ENCODE measurements around the gene KCTD15. TPM values are rescaled to one million over a fixed set of nuclear protein-coding genes. Genes with fewer than 3 reads are reported as not detected.
A peak's percentile ranks its signal among the peaks of the same experiment; 100 is the strongest.

The KCTD15 gene, protein sequence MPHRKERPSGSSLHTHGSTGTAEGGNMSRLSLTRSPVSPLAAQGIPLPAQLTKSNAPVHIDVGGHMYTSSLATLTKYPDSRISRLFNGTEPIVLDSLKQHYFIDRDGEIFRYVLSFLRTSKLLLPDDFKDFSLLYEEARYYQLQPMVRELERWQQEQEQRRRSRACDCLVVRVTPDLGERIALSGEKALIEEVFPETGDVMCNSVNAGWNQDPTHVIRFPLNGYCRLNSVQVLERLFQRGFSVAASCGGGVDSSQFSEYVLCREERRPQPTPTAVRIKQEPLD
- 1 to 10 TPM in 1 of 2 experiments, under 1 TPM in 1; 0.33 to 1.3 TPM for total RNA-seq

DNA sequence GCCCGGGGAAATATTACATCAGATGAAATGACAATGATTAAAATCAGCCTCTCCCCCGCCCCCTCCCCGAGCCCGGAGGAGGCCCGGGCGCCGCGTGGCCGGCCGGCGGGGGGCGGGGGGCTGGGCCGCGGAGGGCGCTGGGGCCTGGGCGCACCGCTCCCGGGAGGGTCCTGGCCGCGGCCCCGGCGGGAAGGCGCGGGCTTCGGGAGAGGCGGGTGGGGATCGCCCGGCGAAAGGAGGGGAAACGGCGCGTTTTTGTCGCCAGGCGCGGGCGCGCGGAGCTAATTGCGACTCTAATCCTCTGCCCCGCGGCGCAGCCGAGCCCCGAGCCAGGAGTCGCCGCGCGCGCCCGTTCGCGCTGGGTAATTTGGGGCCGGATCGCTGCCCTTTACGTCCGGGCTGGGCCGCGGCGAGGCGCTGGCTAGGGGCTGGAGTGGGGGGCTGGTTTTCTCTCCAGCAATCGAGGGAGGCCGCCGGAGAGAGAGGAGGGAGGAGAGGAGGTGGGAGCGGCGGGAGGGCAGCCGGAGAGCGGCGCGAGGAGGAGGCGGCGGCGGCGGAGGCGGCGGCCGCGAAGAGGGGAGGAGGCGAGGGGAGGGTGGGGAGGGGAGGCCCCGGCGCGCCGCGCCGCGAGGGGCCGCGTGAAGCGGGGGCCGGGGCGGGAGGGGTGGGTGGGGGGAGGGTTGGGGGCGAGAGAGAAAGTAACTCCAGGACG lies at the start of gene KCTD15:
Gene KCTD15, plus strand, starts transcription at position 707 of the 712 bp plus-strand sequence. CDS start 3,585 bp downstream, outside the sequence.
- Mint-ChIP-seq H3K36me3 (no peaks in the 10 kb centered on the region), H3K9me3 (no peaks in the 10 kb centered on the region), H3K4me3 (peak within 1 kb of the TSS; percentile 73), H3K4me1 (no peaks in the 10 kb centered on the region), H3K27me3 (peaks cover 47% of the 10 kb centered on the region), H3K27ac (no peak within 1 kb of the TSS)
- POLR2A ChIA-PET: interaction anchor here (1.1 kb wide), 1 partner anchor 23 kb away, joined by 4 read pairs; no protein-coding TSS in a partner anchor
- ATAC-seq (ENCODE audit: low read depth) (peak; percentile 14), DNase-seq (peak; percentile 53)

DNA sequence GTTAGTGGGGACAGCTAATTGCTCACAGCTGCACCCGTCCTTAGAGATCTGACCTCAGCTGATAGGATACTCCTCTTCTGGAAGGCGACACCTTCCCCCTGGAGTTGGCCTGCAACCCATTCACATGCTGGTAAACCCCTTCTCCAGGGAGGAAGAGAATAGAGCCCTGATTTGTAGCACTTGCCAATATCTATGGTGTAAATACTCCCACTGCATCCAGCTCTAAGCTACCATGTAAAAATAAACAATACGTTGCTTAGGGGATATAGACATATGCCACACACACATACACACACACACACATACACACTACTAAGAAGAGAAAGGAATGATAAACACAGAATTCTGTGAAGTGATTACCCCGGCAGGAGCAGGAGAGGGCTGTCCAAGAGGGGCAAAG lies 49.4 kb upstream of the KCTD15 start:
- Mint-ChIP-seq H3K27ac (no peak overlapping the region), H3K27me3 (no peaks in the 10 kb centered on the region), H3K36me3 (no peaks in the 10 kb centered on the region), H3K4me1 (no peaks in the 10 kb centered on the region), H3K4me3 (no peak overlapping the region), H3K9me3 (no peaks in the 10 kb centered on the region)
- ATAC-seq (ENCODE audit: low read depth) (no peak), DNase-seq (no peak)
- POLR2A ChIA-PET: no interaction called here

DNA sequence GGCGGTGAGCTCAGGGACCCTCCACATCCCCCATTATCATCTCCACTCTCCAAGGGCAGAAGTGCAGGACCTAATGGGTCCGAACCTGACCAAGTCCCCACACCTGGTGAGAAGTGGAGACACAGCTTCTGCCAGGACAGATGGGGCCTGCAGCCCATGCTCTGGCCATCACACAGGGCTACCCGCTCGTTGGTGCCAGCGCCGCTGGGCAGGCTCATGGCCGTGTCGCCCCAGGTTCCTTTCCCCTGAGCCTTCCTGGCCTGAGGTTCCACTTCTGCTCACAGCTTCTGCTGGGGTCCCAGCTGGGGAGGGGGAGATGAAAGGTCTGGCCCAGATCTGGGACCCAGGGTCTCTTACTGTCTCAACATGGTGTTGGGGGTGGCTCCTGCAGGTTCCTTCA lies 48.4 kb upstream of the KCTD15 start:
- H3K36me3 Mint-ChIP-seq: no peaks in the 10 kb centered on the region
- POLR2A ChIA-PET: no interaction called here

DNA sequence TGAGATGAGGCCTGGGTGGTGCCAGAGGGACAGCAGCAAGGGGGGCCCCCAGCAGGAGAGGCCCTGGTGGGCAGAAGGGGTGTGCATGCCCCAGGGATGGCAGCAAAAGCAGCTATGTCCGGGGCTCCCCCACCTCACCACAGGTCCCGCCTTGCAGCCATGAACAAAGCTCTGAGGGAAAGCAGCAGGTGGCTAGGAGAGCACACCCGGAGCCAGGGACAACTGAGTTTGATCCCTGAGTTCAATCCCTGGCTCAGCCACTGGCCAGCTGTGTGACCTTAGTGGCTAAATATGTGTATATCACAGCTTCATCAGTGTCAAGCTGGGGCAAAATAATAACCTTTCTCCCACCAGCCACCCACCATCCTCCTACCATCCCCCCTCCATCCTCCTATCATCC lies 47.7 kb upstream of the KCTD15 start:
- ATAC-seq (ENCODE audit: low read depth) (no peak), DNase-seq (no peak)
- H3K4me1 Mint-ChIP-seq: no peaks in the 10 kb centered on the region
- no peaks in the 10 kb centered on the region for H3K9me3 Mint-ChIP-seq
- H3K4me3 Mint-ChIP-seq: no peak overlapping the region
- no peaks in the 10 kb centered on the region for H3K27me3 Mint-ChIP-seq
- no peaks in the 10 kb centered on the region for H3K36me3 Mint-ChIP-seq
- no peak overlapping the region for H3K27ac Mint-ChIP-seq
- POLR2A ChIA-PET: no interaction called here

More for the DNA sequence above, 48.4 kb upstream of the KCTD15 start:
- Mint-ChIP-seq H3K27ac (no peak overlapping the region), H3K4me3 (no peak overlapping the region), H3K9me3 (no peaks in the 10 kb centered on the region), H3K27me3 (no peaks in the 10 kb centered on the region), H3K4me1 (no peaks in the 10 kb centered on the region)
- DNase-seq (no peak), ATAC-seq (ENCODE audit: low read depth) (no peak)

GRCh38 chr19:33749619-33750175 lies 47.0 kb upstream of the KCTD15 start:
- no peaks in the 10 kb centered on the region for H3K36me3 Mint-ChIP-seq
- DNase-seq (no peak), ATAC-seq (ENCODE audit: low read depth) (no peak)
- no peaks in the 10 kb centered on the region for H3K9me3 Mint-ChIP-seq
- no peaks in the 10 kb centered on the region for H3K4me1 Mint-ChIP-seq
- H3K4me3 Mint-ChIP-seq: no peak overlapping the region
- POLR2A ChIA-PET: no interaction called here
- no peak overlapping the region for H3K27ac Mint-ChIP-seq
- no peaks in the 10 kb centered on the region for H3K27me3 Mint-ChIP-seq

GRCh38 chr19:33750587-33751435 lies 45.9 kb upstream of the KCTD15 start:
- Mint-ChIP-seq H3K4me1 (no peaks in the 10 kb centered on the region), H3K9me3 (no peaks in the 10 kb centered on the region), H3K36me3 (no peaks in the 10 kb centered on the region), H3K27ac (no peak overlapping the region), H3K27me3 (no peaks in the 10 kb centered on the region), H3K4me3 (no peak overlapping the region)
- ATAC-seq (ENCODE audit: low read depth): no peak
- POLR2A ChIA-PET: no interaction called here
- DNase-seq: no peak

DNA sequence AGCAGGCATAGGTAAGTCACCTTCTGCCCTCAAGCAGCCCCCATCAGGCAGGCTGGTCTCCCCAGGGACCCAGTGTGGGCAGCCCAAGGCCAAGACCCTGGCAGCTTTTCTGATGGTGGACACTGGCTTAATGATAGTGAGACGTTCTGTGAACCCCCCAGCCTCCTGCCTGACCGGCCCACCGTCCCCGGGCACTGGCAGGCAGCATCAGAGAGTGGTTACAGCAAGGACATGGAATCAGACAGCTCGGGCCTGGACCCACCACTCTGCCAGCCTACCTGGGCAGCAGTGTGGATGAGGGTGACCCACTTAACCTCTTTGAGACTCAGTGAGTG lies 45.3 kb upstream of the KCTD15 start:
- H3K36me3 Mint-ChIP-seq: no peaks in the 10 kb centered on the region
- no peaks in the 10 kb centered on the region for H3K27me3 Mint-ChIP-seq
- H3K9me3 Mint-ChIP-seq: no peaks in the 10 kb centered on the region
- POLR2A ChIA-PET: no interaction called here
- H3K4me1 Mint-ChIP-seq: no peaks in the 10 kb centered on the region
- no peak for DNase-seq
- H3K27ac Mint-ChIP-seq: no peak overlapping the region
- no peak for ATAC-seq (ENCODE audit: low read depth)
- H3K4me3 Mint-ChIP-seq: no peak overlapping the region

DNA sequence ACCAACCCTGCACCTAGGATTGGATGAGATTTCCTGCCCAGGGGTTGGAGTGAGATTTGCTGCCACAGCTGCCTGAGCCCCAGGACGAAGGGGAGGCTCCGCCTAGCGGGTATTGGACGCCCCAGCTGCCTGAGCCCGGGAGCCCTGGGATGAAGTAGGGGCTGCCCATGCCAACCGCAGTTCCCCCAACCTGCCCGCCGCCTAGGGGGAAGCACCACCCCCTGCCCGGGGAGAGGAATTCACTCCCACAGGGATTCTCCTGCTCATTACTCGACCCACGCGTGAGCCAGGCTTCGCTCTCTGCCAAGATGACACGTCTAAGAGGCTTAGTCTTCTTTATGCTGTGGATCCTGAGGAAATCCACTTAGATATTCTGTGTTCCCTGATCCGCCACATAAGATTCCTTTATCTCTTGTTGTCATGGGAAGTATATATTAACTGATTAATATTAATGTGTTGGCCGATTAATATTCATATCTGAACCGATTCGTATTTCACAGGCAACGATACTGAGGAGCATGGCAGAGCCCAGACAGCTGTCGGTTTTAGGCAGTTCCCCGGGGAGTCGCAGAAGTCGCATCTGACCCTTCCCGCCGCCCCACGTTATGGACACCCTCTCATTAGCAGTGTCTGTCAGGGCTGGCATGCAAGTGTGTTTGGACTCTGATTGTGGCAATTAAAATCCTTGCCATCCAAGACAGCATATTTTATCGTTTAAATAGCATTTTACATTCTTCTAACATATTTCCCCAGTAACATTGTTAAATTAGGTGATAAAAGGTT lies 44.5 kb upstream of the KCTD15 start:
- Mint-ChIP-seq H3K27ac (no peak overlapping the region), H3K36me3 (no peaks in the 10 kb centered on the region), H3K4me1 (no peaks in the 10 kb centered on the region), H3K4me3 (no peak overlapping the region), H3K9me3 (no peaks in the 10 kb centered on the region), H3K27me3 (no peaks in the 10 kb centered on the region)
- ATAC-seq (ENCODE audit: low read depth) (no peak), DNase-seq (no peak)
- POLR2A ChIA-PET: no interaction called here

- H3K27me3 Mint-ChIP-seq: no peaks in the 10 kb centered on the region
- H3K4me1 Mint-ChIP-seq: no peaks in the 10 kb centered on the region
- DNase-seq: no peak
- no peak for ATAC-seq (ENCODE audit: low read depth)
- POLR2A ChIA-PET: no interaction called here
- H3K27ac Mint-ChIP-seq: no peak overlapping the region
- H3K9me3 Mint-ChIP-seq: no peaks in the 10 kb centered on the region
- H3K36me3 Mint-ChIP-seq: no peaks in the 10 kb centered on the region
- no peak overlapping the region for H3K4me3 Mint-ChIP-seq
Measured at GRCh38 chr19:33752945-33753344, 43.7 kb upstream of the KCTD15 start.

DNA sequence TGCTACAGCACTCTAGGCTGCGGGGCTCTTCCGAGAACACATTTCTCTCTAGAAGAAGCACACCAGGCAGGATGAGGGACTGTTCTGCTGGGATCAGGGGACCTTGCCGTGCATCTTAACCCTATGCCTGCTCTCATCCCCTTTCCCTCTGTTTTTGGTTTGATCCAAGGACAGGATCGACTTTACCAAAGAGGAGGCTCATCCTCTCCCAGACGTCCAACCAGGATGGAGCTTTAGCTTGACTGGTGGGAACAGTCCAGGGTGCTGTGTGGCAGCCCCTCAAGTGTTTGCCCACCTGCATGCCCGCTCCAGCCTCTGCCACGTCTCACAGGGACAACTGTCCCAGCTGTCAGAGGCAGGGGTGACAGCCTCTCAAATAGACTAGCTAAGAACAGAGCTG lies 42.3 kb upstream of the KCTD15 start:
- Mint-ChIP-seq H3K36me3 (no peaks in the 10 kb centered on the region), H3K27ac (no peak overlapping the region), H3K4me1 (no peaks in the 10 kb centered on the region), H3K27me3 (no peaks in the 10 kb centered on the region), H3K9me3 (no peaks in the 10 kb centered on the region), H3K4me3 (no peak overlapping the region)
- DNase-seq (no peak), ATAC-seq (ENCODE audit: low read depth) (no peak)
- POLR2A ChIA-PET: no interaction called here

- POLR2A ChIA-PET: no interaction called here
- no peak overlapping the region for H3K27ac Mint-ChIP-seq
- H3K36me3 Mint-ChIP-seq: no peaks in the 10 kb centered on the region
- no peaks in the 10 kb centered on the region for H3K4me1 Mint-ChIP-seq
- DNase-seq (no peak), ATAC-seq (ENCODE audit: low read depth) (no peak)
- H3K27me3 Mint-ChIP-seq: no peaks in the 10 kb centered on the region
- H3K4me3 Mint-ChIP-seq: no peak overlapping the region
- H3K9me3 Mint-ChIP-seq: no peaks in the 10 kb centered on the region
Measured at GRCh38 chr19:33755099-33756035, 41.3 kb upstream of the KCTD15 start.

- no peaks in the 10 kb centered on the region for H3K9me3 Mint-ChIP-seq
- no peak for DNase-seq
- POLR2A ChIA-PET: no interaction called here
- ATAC-seq (ENCODE audit: low read depth): no peak
- H3K27me3 Mint-ChIP-seq: no peaks in the 10 kb centered on the region
- no peaks in the 10 kb centered on the region for H3K36me3 Mint-ChIP-seq
- no peak overlapping the region for H3K4me3 Mint-ChIP-seq
- no peak overlapping the region for H3K27ac Mint-ChIP-seq
- H3K4me1 Mint-ChIP-seq: no peaks in the 10 kb centered on the region
Measured at GRCh38 chr19:33756177-33756576, 40.5 kb upstream of the KCTD15 start.
